ENCODE results near the gene KCNQ1OT1.

DNA sequence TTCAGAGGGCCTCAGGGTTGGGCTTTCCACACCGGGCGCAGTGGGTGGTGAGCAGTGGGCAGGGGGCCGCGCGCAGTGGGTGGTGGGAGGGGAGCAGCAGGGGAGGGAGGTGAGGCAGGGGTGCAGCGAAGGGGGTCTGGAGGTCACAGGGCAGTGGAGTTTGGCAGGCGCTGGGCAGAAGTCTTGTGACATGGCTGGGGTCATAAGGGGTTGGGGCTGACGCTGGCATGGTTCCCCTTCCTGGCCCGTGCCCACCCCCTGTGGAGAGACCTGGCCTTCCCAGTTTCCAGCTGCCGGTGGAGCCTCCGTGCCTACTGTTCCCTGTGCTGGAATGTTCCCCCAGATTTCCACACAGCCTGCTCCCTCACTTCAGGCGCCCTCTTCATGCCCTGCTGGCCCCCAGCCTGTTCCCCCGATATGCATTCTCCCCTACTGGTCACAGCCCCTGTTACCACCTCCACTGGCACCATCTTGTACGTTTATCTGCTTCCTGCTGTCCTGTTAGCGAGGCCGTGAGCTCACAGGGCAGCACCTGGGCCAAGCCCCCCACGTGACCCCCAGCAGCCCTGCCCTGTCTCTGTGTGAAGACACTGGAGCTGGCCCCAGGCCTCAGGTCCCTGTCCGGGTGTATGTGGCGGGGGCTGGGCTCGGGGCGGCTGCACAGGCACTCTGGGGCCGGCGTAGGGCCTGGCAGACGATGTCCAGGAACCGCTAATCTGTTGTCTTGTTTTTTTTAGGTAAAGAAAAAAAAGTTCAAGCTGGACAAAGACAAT is 111.6 kb downstream of the KCNQ1OT1 start:
- no peak for TF ChIP-seq EZH2phosphoT487 (IDR thresholded peaks at IDR 0.05; ENCODE audit: borderline replicate concordance)
- TF ChIP-seq, protein P1, sequence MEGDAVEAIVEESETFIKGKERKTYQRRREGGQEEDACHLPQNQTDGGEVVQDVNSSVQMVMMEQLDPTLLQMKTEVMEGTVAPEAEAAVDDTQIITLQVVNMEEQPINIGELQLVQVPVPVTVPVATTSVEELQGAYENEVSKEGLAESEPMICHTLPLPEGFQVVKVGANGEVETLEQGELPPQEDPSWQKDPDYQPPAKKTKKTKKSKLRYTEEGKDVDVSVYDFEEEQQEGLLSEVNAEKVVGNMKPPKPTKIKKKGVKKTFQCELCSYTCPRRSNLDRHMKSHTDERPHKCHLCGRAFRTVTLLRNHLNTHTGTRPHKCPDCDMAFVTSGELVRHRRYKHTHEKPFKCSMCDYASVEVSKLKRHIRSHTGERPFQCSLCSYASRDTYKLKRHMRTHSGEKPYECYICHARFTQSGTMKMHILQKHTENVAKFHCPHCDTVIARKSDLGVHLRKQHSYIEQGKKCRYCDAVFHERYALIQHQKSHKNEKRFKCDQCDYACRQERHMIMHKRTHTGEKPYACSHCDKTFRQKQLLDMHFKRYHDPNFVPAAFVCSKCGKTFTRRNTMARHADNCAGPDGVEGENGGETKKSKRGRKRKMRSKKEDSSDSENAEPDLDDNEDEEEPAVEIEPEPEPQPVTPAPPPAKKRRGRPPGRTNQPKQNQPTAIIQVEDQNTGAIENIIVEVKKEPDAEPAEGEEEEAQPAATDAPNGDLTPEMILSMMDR (conservative IDR thresholded peaks at IDR 0.05; ENCODE audit: low read length): no peak

Measured in Loucy (cell line).